GM12873 (cell line): Measurements from ENCODE around the gene PTPRS.

Experiments
- TF ChIP-seq, protein P1 (sequence below): IDR thresholded peaks from 2 replicates; pipeline ENCODE4 v1.5.1; 2012; ENCODE audit warnings: low read depth, mild to moderate bottlenecking, moderate library complexity, low read length, control low read depth; ENCODE audit not compliant: insufficient read depth; ENCODE audit errors: missing control alignments

PTPRS gene

GRCh38 chr19:5339950-5340636, 519 bp downstream of the PTPRS start:
- TF ChIP-seq, protein P1, sequence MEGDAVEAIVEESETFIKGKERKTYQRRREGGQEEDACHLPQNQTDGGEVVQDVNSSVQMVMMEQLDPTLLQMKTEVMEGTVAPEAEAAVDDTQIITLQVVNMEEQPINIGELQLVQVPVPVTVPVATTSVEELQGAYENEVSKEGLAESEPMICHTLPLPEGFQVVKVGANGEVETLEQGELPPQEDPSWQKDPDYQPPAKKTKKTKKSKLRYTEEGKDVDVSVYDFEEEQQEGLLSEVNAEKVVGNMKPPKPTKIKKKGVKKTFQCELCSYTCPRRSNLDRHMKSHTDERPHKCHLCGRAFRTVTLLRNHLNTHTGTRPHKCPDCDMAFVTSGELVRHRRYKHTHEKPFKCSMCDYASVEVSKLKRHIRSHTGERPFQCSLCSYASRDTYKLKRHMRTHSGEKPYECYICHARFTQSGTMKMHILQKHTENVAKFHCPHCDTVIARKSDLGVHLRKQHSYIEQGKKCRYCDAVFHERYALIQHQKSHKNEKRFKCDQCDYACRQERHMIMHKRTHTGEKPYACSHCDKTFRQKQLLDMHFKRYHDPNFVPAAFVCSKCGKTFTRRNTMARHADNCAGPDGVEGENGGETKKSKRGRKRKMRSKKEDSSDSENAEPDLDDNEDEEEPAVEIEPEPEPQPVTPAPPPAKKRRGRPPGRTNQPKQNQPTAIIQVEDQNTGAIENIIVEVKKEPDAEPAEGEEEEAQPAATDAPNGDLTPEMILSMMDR = no peak

- TF ChIP-seq, protein P1 = no peak
These were observed 1.2 kb downstream of the PTPRS start for GRCh38 chr19:5339198-5339949.

DNA sequence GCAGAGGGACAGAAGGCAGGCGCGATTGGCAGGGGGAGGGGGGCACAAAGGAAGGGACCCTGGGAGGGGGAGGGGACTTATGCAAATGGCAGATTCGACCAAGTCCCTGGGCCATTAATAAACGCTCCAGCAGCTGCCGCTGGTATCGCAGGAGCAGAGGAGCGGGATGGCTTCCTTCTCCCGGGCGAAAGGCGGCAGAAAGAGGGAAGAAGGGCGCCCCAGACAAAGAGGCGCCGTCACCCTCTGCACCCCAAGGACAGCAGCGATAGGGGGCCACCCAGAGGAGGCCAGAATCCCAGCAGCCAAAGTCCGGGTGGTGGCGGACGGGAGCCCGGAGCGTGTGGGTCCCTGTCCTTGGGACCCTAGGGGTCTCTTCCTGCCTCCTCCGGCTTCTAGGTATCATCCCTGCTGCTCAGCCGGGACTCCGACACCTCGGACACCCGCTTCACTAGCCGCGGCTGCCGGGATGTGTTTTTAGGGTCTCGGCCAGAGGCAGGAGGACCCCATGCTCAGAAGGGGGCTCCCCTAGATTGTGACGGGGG, 1.9 kb downstream of the PTPRS start:
- TF ChIP-seq, protein P1 = peak; percentile 27

GRCh38 chr19:5337708-5338655, 2.6 kb downstream of the PTPRS start:
- TF ChIP-seq, protein P1 = no peak

DNA sequence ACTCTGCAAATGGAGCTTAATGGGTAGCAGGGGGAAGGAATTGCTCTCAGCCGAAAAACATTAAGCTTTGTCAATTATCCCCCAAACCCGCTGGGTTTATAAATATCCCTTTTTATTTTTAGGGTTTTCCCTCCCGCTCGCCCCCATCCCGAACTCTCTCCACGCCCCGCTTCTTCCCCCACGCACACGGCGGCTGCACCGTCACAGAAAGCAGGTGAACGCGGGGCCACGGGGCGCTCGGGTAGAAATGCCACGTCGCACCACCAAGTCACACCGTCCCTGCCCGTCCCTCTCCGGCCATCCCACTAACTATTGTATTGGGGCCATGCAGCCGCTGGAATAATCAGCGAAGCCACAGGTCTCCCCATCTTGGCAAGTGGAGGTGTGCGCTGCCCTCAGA, 3.5 kb downstream of the PTPRS start:
- TF ChIP-seq, protein P1 = no peak

DNA sequence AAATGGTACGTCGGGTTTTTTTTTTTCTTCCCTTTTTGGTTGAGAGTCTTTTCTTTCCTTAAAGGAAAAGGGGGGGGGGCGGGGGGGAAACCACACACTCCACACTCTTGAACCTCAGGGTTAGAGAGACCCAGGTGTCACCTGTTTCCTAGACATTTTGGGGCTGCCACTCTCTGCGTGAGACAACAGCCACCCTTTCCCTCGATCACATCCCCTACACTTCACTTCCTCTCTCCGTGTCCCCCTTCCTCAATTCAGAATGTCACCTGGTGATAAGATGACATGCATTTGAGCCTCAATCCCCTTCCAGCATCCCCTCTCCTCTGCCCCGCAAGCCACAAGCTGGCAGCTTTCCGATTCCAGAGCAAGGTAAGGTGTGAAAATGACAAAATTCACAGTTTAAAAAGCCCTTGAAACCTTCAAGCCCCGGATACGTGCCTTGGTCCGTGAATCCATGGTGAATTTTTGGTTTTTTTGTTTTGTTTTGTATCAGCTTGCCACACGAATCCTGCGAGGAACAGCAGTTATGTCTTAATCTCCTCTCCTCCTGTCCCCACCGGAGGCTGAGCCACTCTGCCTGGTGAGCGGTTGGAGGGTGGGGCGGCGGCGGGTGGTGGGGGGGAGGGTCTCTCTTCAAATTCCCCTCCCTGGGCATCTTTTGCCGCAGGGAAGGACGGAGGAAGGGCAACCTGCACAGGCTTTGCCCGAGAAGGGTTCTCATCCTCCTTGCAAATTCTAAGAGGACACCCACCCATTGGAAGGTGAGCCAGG, 4.2 kb downstream of the PTPRS start:
- TF ChIP-seq, protein P1 = no peak
